ENCODE data around the gene KRR1. TPM values are rescaled to one million over a fixed set of nuclear protein-coding genes. Genes with fewer than 3 reads are reported as not detected.

Gene KRR1
- total RNA-seq, 3 donors from 2014 or later (not counting 1 experiment from before 2014, with no cell fraction given): 101 to 112 (median 106) TPM

DNA sequence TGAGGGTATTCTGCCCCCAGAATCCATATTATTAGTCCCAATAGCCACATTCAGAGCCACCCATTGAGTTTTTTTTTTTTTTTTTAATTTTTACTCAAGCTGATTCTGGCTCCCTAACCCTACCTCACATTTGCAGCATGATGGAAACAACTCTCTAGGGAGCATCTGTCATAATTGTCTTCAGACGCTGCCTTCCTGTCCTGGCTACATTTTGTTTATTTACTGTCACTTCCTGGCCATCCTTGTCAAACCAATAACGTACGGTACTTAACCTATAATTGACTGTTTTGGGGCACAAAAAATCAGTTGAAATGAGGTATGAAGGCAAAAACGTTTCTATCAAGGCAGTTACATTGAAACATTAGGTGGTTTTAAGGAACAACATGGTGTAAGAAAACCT is 28.8 kb downstream of the KRR1 start:
- intact Hi-C loops (cut with micrococcal nuclease): loop anchor here (2.0 to 5.0 kb wide), 2 partner anchors 28 to 45 kb away; partner anchors contain the start of gene KRR1
- no peaks in the 10 kb centered on the region for H3K36me3 Mint-ChIP-seq
- Histone ChIP-seq H3K4me3 (ENCODE audit: low read length) (peak overlapping the region; percentile 84), H3K27me3 (ENCODE audit: control insufficient read depth, insufficient read depth, low read length) (no peaks in the 10 kb centered on the region), H3K9me3 (ENCODE audit: control insufficient read depth, insufficient read depth, low read length) (no peaks in the 10 kb centered on the region), H3K4me1 (ENCODE audit: control insufficient read depth, insufficient read depth, low read length) (peaks cover 35% of the 10 kb centered on the region), H3K36me3 (ENCODE audit: control insufficient read depth, insufficient read depth, low read length) (peaks cover 27% of the 10 kb centered on the region), H3K27ac (ENCODE audit: low read length) (peak overlapping the region; percentile 90)
- WGBS (ENCODE audit: insufficient coverage): 0% methylated on average over 1 of the region's 4 CpGs
- peak overlapping the region; percentile 87 for H3K4me3 Mint-ChIP-seq
- TF ChIP-seq, protein P1, sequence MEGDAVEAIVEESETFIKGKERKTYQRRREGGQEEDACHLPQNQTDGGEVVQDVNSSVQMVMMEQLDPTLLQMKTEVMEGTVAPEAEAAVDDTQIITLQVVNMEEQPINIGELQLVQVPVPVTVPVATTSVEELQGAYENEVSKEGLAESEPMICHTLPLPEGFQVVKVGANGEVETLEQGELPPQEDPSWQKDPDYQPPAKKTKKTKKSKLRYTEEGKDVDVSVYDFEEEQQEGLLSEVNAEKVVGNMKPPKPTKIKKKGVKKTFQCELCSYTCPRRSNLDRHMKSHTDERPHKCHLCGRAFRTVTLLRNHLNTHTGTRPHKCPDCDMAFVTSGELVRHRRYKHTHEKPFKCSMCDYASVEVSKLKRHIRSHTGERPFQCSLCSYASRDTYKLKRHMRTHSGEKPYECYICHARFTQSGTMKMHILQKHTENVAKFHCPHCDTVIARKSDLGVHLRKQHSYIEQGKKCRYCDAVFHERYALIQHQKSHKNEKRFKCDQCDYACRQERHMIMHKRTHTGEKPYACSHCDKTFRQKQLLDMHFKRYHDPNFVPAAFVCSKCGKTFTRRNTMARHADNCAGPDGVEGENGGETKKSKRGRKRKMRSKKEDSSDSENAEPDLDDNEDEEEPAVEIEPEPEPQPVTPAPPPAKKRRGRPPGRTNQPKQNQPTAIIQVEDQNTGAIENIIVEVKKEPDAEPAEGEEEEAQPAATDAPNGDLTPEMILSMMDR (IDR thresholded peaks at IDR 0.05): no peak
- peaks cover 0 to 2% of the 10 kb centered on the region in 2 donors for H3K9me3 Mint-ChIP-seq
- DNase-seq: peak in 1 of 2 donors; percentile 61
- H3K4me1 Mint-ChIP-seq: peaks cover 81 to 90% of the 10 kb centered on the region in 2 donors
- peaks cover 0 to 3% of the 10 kb centered on the region in 2 donors for H3K27me3 Mint-ChIP-seq (ENCODE audit: low read depth in 2 of 2)
- H3K27ac Mint-ChIP-seq: peak overlapping the region; percentile 95 to 100
- ATAC-seq: peak; percentile 18 to 51 (median 41)

DNA sequence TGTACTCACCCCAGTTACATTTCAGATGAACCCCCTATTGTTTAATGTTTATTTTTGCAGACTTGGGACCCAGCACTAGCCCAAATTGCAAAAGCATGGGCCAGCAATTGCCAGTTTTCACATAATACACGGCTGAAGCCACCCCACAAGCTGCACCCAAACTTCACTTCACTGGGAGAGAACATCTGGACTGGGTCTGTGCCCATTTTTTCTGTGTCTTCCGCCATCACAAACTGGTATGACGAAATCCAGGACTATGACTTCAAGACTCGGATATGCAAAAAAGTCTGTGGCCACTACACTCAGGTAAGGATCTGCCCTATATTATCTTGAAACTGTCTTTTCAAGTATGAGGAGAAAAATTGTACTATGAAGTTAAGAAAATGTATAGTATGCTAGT is 29.6 kb downstream of the KRR1 start:
- WGBS (ENCODE audit: insufficient coverage): 25% methylated on average over 4 of the region's 4 CpGs
- H3K4me1 Mint-ChIP-seq: peaks cover 75 to 83% of the 10 kb centered on the region in 2 donors
- H3K9me3 Mint-ChIP-seq: peaks cover 0 to 2% of the 10 kb centered on the region in 2 donors
- no peak for ATAC-seq
- peak overlapping the region; percentile 87 for H3K4me3 Mint-ChIP-seq
- peaks cover 35% of the 10 kb centered on the region for H3K4me1 ChIP-seq (ENCODE audit: control insufficient read depth, insufficient read depth, low read length)
- peak overlapping the region; percentile 95 to 100 for H3K27ac Mint-ChIP-seq
- peaks cover 22% of the 10 kb centered on the region for H3K36me3 ChIP-seq (ENCODE audit: control insufficient read depth, insufficient read depth, low read length)
- peaks cover 0 to 3% of the 10 kb centered on the region in 2 donors for H3K27me3 Mint-ChIP-seq (ENCODE audit: low read depth in 2 of 2)
- peak overlapping the region; percentile 90 for H3K27ac ChIP-seq (ENCODE audit: low read length)
- peak in 1 of 2 donors; percentile 41 for DNase-seq
- no peaks in the 10 kb centered on the region for H3K36me3 Mint-ChIP-seq
- H3K27me3 ChIP-seq (ENCODE audit: control insufficient read depth, insufficient read depth, low read length): no peaks in the 10 kb centered on the region
- TF ChIP-seq, protein P1 (IDR thresholded peaks at IDR 0.05): no peak
- intact Hi-C loops (cut with micrococcal nuclease): loop anchor here (2.0 to 5.0 kb wide), 3 partner anchors 29 to 549 kb away; partner anchors contain the start of genes KRR1 and PHLDA1
- H3K9me3 ChIP-seq (ENCODE audit: control insufficient read depth, insufficient read depth, low read length): no peaks in the 10 kb centered on the region
- peak overlapping the region; percentile 84 for H3K4me3 ChIP-seq (ENCODE audit: low read length)

DNA sequence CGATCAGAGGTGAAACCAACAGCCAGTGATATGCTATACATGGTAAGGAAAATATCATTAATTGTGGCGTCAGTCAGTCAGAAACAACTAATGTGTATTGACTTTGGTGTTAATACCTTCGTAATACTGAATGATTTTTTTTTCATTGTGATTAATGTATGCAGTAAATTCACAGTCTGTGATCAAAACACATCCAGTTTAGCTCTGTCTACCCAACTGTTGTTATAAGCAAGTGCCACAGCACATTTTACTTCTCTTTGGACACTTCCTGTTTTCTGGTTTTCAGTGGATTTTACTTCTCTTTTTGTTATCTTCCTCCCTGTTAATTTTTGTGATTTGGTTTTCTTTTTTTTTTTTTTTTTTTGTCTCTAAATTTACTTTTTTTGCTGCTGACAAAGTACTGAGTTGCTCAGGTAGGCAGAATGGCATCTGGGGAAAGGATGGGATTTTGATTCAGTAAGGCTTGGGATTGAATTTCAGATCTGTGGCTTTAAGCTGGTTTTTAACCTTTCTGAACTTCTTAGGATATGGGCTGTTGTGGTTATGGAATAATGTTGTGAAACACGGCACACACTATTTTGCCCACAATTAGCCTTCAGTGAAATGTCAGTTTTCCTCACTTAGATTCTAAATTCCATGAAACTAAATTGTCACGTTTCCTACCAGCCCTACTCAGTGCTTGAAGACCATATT is 30.2 kb downstream of the KRR1 start:
- Mint-ChIP-seq H3K27me3 (ENCODE audit: low read depth in 2 of 2) (peaks cover 0 to 3% of the 10 kb centered on the region in 2 donors), H3K4me1 (peaks cover 70 to 78% of the 10 kb centered on the region in 2 donors), H3K4me3 (peak overlapping the region; percentile 87), H3K36me3 (no peaks in the 10 kb centered on the region), H3K27ac (peak overlapping the region; percentile 95 to 100), H3K9me3 (peaks cover 0 to 2% of the 10 kb centered on the region in 2 donors)
- no peaks in the 10 kb centered on the region for H3K9me3 ChIP-seq (ENCODE audit: control insufficient read depth, insufficient read depth, low read length)
- TF ChIP-seq, protein P1 (IDR thresholded peaks at IDR 0.05): no peak
- peak overlapping the region; percentile 90 for H3K27ac ChIP-seq (ENCODE audit: low read length)
- ATAC-seq (peak; percentile 11 to 34 (median 14)), DNase-seq (no peak)
- peak overlapping the region; percentile 84 for H3K4me3 ChIP-seq (ENCODE audit: low read length)
- no peaks in the 10 kb centered on the region for H3K27me3 ChIP-seq (ENCODE audit: control insufficient read depth, insufficient read depth, low read length)
- H3K36me3 ChIP-seq (ENCODE audit: control insufficient read depth, insufficient read depth, low read length): peaks cover 20% of the 10 kb centered on the region
- intact Hi-C loops (cut with micrococcal nuclease): loop anchor here (2.0 to 5.0 kb wide), 2 partner anchors 44 to 550 kb away; partner anchors contain the start of gene PHLDA1
- WGBS (ENCODE audit: insufficient coverage): 0% methylated on average over 3 of the region's 5 CpGs
- peaks cover 35% of the 10 kb centered on the region for H3K4me1 ChIP-seq (ENCODE audit: control insufficient read depth, insufficient read depth, low read length)

All from natural killer cell (primary cell).